Peyer's patch (tissue), 4 donors: ENCODE results near the gene FGF1.

Experiments used
- POLR2A ChIP-seq, 2 donors: fragments of 450-650 bp; IDR thresholded peaks; one replicate each; pipeline ENCODE4 v1.5.1; 2017; ENCODE audit warnings: antibody characterized with exemption in 2 of 2, mild to moderate bottlenecking in 2 of 2, moderate library complexity in 2 of 2
- TF ChIP-seq, protein P1 (sequence below), 6 experiments: fragments of 450-650 bp in 4 of 6; fragments of 200-600 bp in 2 of 6; sonication (generic) in 1 of 6; IDR thresholded peaks; one replicate each; pipeline ENCODE4 v1.5.1; 2017 to 2019; ENCODE audit warnings: antibody characterized with exemption in 6 of 6, mild to moderate bottlenecking in 3 of 6, moderate library complexity in 1 of 6

DNA sequence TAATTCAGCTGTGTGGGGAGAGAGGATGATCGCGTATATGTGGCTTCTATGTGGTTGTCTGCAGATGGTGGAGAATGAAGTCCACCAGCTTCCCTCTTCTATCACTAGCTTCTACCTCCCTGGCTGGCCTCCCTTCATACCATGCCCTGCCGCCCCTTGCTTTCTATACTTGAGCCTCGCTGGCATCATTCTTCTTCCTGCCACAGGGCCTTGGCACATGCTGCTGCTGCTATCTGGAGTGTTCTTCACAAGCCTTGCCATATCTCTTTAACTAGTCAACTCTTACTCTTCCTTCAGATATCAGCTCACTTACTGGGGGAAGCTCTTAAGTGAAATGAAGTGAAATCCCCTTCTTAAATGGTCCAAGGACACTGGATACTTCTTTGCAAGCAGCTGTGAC, 100.4 kb downstream of the FGF1 start:
- TF ChIP-seq, protein P1, sequence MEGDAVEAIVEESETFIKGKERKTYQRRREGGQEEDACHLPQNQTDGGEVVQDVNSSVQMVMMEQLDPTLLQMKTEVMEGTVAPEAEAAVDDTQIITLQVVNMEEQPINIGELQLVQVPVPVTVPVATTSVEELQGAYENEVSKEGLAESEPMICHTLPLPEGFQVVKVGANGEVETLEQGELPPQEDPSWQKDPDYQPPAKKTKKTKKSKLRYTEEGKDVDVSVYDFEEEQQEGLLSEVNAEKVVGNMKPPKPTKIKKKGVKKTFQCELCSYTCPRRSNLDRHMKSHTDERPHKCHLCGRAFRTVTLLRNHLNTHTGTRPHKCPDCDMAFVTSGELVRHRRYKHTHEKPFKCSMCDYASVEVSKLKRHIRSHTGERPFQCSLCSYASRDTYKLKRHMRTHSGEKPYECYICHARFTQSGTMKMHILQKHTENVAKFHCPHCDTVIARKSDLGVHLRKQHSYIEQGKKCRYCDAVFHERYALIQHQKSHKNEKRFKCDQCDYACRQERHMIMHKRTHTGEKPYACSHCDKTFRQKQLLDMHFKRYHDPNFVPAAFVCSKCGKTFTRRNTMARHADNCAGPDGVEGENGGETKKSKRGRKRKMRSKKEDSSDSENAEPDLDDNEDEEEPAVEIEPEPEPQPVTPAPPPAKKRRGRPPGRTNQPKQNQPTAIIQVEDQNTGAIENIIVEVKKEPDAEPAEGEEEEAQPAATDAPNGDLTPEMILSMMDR (IDR thresholded peaks at IDR 0.05): no peak
- no peak for TF ChIP-seq POLR2A (IDR thresholded peaks at IDR 0.05)
